Measurements from ENCODE around the gene CCDC88C. TPM values are rescaled to one million over a fixed set of nuclear protein-coding genes. Genes with fewer than 3 reads are reported as not detected.

The CCDC88C gene
- total and polyA plus RNA-seq, 2 donors (not counting 3 experiments of a cell fraction or from before 2014, with no cell fraction given) = 11.4 to 52.1 TPM

- H3K4me3 ChIP-seq (replicated peaks in 1 of 3; ENCODE audit: insufficient read depth in 1 of 3, low read depth in 1 of 3, low read length in 3 of 3) = peak overlapping the region; percentile 57 to 76 (median 73)
- no peaks in the 10 kb centered on the region for H3K9me1 ChIP-seq (replicated peaks; ENCODE audit: control insufficient read depth, extremely low read depth, insufficient read depth, low read length)
- H3K27me3 ChIP-seq (ENCODE audit: control insufficient read depth in 2 of 2, insufficient read depth in 2 of 2, low read length in 2 of 2) = no peaks in the 10 kb centered on the region
- H3K79me2 ChIP-seq (ENCODE audit: control insufficient read depth, insufficient read depth, low read length) = peaks cover 4% of the 10 kb centered on the region
- no peak for FAIRE-seq
- BruUV-seq (replicated peaks) = no TSS peak
- H3K4me1 ChIP-seq (ENCODE audit: control insufficient read depth, extremely low read depth, insufficient read depth, low read length) = peaks cover 25% of the 10 kb centered on the region
- TF ChIP-seq JUN (IDR thresholded peaks at IDR 0.05; ENCODE audit: borderline replicate concordance, insufficient read depth, insufficient read length, low read depth) (no peak), EZH2 (IDR thresholded peaks at IDR 0.05; ENCODE audit: borderline replicate concordance, low read depth, low read length, severe bottlenecking) (no peak), GATA2 (IDR thresholded peaks at IDR 0.05; ENCODE audit: insufficient read depth, insufficient read length, low read depth, low read length) (no peak), POLR2AphosphoS5 (IDR thresholded peaks at IDR 0.05; ENCODE audit: insufficient read depth, low read depth, low read length) (no peak), FOS (IDR thresholded peaks at IDR 0.05; ENCODE audit: borderline replicate concordance, insufficient read depth, low read length) (no peak), MYC (IDR thresholded peaks at IDR 0.05; ENCODE audit: low read depth, low read length) (no peak)
- TF ChIP-seq, protein P1, sequence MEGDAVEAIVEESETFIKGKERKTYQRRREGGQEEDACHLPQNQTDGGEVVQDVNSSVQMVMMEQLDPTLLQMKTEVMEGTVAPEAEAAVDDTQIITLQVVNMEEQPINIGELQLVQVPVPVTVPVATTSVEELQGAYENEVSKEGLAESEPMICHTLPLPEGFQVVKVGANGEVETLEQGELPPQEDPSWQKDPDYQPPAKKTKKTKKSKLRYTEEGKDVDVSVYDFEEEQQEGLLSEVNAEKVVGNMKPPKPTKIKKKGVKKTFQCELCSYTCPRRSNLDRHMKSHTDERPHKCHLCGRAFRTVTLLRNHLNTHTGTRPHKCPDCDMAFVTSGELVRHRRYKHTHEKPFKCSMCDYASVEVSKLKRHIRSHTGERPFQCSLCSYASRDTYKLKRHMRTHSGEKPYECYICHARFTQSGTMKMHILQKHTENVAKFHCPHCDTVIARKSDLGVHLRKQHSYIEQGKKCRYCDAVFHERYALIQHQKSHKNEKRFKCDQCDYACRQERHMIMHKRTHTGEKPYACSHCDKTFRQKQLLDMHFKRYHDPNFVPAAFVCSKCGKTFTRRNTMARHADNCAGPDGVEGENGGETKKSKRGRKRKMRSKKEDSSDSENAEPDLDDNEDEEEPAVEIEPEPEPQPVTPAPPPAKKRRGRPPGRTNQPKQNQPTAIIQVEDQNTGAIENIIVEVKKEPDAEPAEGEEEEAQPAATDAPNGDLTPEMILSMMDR (IDR thresholded peaks at IDR 0.05; ENCODE audit: extremely low read depth in 1 of 2, insufficient read depth in 1 of 2, low read depth in 1 of 2, low read length in 2 of 2) = no peak
- TF ChIP-seq, protein P2, sequence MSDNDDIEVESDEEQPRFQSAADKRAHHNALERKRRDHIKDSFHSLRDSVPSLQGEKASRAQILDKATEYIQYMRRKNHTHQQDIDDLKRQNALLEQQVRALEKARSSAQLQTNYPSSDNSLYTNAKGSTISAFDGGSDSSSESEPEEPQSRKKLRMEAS (IDR thresholded peaks at IDR 0.05; ENCODE audit: insufficient read depth, insufficient read length) = no peak
- CTCF ChIA-PET = interaction anchor here (1.0 to 10.5 kb wide), 10 partner anchors 12 to 240 kb away, joined by 3 to 196 read pairs (median 7); no protein-coding TSS in a partner anchor
- H4K20me1 ChIP-seq (replicated peaks; ENCODE audit: control insufficient read depth, extremely low read depth, insufficient read depth, low read length) = no peaks in the 10 kb centered on the region
- intact Hi-C loops (cut with micrococcal nuclease) (loop anchor here (1.0 to 10.0 kb wide), 4 partner anchors 13 to 352 kb away; partner anchors contain the start of gene RPS6KA5), dilution Hi-C loops (cut with MboI; ENCODE audit: extremely low pct_ligation_motif_present, low sequenced_read_pairs) (no loop called here)
- H3K4me2 ChIP-seq (ENCODE audit: insufficient read depth, low read length) = peak overlapping the region; percentile 70
- POLR2A ChIA-PET = interaction anchor here (0.7 kb wide), 1 partner anchor 92 kb away, joined by 3 read pairs; no protein-coding TSS in a partner anchor
- no peaks in the 10 kb centered on the region for H3K9me3 ChIP-seq (replicated peaks; ENCODE audit: control insufficient read depth, insufficient read depth, low read length)
- H3K27ac ChIP-seq (ENCODE audit: insufficient read depth, low read depth, low read length) = no peak overlapping the region
- peaks cover 0 to 3% of the 10 kb centered on the region in 2 experiments for H3K36me3 ChIP-seq (ENCODE audit: control insufficient read depth in 2 of 2, extremely low read depth in 1 of 2, insufficient read depth in 2 of 2, low read length in 2 of 2)
- DNase-seq (ENCODE audit: low read depth, low spot score) = peak; percentile 29
- peak overlapping the region; percentile 10 for H3K9ac ChIP-seq (replicated peaks; ENCODE audit: extremely low read depth, insufficient read depth, low read length)
- peak overlapping the region; percentile 18 for H2AFZ ChIP-seq (ENCODE audit: low read depth, low read length)
Observed at GRCh38 chr14:91416744-91417119, 888 bp downstream of the CCDC88C start.

Data from endothelial cell of umbilical vein (primary cell).